SU-DHL-6 (cell line): Measurements from ENCODE around the gene TFPI2.

Experiments
- EZH2phosphoT487 ChIP-seq: fragments of 200-600 bp; sonication (generic), shearing (Covaris generic); conservative IDR thresholded peaks from 2 replicates; pipeline ENCODE4 v1.6.1; 2018; ENCODE audit warnings: mild to moderate bottlenecking, antibody characterized with exemption, low read length, moderate library complexity, mixed read lengths
- TF ChIP-seq, protein P1 (sequence below): fragments of 200-600 bp; sonication (generic); IDR thresholded peaks from one replicate; pipeline ENCODE4 v1.5.1; 2017; ENCODE audit warnings: antibody characterized with exemption, mild to moderate bottlenecking, low read length, moderate library complexity; ENCODE audit not compliant: insufficient read depth, poor library complexity, severe bottlenecking

DNA sequence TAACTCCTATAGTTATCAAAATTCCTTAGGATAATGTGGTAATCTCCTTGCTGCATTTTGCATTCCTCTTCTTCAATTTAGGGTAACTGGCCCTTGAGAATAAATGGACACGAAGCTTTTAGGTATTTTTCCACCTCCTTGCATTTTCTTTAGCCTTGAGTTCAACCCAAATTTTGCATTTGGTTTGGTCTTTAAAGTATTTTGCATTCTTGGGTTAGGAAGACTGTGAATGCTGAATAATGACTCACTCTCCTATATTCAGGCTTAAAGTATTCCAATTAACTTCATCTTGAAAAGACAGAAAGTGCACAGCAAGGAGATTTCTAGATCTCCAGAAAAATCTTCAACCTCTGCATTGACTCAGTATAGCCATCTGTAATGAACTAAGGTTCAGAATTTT, 47.3 kb downstream of the TFPI2 start:
- TF ChIP-seq, protein P1, sequence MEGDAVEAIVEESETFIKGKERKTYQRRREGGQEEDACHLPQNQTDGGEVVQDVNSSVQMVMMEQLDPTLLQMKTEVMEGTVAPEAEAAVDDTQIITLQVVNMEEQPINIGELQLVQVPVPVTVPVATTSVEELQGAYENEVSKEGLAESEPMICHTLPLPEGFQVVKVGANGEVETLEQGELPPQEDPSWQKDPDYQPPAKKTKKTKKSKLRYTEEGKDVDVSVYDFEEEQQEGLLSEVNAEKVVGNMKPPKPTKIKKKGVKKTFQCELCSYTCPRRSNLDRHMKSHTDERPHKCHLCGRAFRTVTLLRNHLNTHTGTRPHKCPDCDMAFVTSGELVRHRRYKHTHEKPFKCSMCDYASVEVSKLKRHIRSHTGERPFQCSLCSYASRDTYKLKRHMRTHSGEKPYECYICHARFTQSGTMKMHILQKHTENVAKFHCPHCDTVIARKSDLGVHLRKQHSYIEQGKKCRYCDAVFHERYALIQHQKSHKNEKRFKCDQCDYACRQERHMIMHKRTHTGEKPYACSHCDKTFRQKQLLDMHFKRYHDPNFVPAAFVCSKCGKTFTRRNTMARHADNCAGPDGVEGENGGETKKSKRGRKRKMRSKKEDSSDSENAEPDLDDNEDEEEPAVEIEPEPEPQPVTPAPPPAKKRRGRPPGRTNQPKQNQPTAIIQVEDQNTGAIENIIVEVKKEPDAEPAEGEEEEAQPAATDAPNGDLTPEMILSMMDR, result no peak
- no peak for TF ChIP-seq EZH2phosphoT487
